Amygdala (tissue), 56 donors: ENCODE measurements around the gene KCNIP3.
A peak's percentile ranks its signal among the peaks of the same experiment; 100 is the strongest.
"Not testable (repeated sequence)": the region's sequence is repeated elsewhere in the genome, so short reads cannot be mapped to it uniquely, and the experiment has no call there.

Experiments
- DNase-seq, 56 donors: peaks; one replicate each; lab custom pipeline; 2025; lab: John Stamatoyannopoulos, UW

The KCNIP3 gene

GRCh38 chr2:95296880-95297487 lies at the start of gene KCNIP3:
Gene KCNIP3, plus strand, starts transcription at chr2:95297347. Its CDS starts 92 bp downstream, at chr2:95297439.
- DNase-seq = peak in 44 of 56 donors; percentile 16 to 83 (median 60)

GRCh38 chr2:95258271-95258670 lies 38.9 kb upstream of the KCNIP3 start:
- no peak for DNase-seq

- DNase-seq = no peak
Measured at GRCh38 chr2:95260028-95261023, 36.8 kb upstream of the KCNIP3 start.

GRCh38 chr2:95261602-95262001 lies 35.5 kb upstream of the KCNIP3 start:
- no peak for DNase-seq

- DNase-seq = no peak
Measured at GRCh38 chr2:95262896-95263542, 34.1 kb upstream of the KCNIP3 start.

GRCh38 chr2:95264624-95265023 lies 32.5 kb upstream of the KCNIP3 start:
- peak in 34 of 56 donors; percentile 8 to 70 (median 30) for DNase-seq

- no peak for DNase-seq
Measured at GRCh38 chr2:95265182-95265581, 32.0 kb upstream of the KCNIP3 start.

- no peak for DNase-seq
Measured at GRCh38 chr2:95266781-95267430, 30.2 kb upstream of the KCNIP3 start.

GRCh38 chr2:95267458-95268210 lies 29.5 kb upstream of the KCNIP3 start:
- DNase-seq = no peak

GRCh38 chr2:95268211-95269035 lies 28.7 kb upstream of the KCNIP3 start:
- no peak for DNase-seq

- DNase-seq = no peak
Measured at GRCh38 chr2:95269036-95269680, 28.0 kb upstream of the KCNIP3 start.

- DNase-seq = not testable (repeated sequence)
Measured at GRCh38 chr2:95269745-95270144, 27.4 kb upstream of the KCNIP3 start.

- DNase-seq = no peak
Measured at GRCh38 chr2:95270541-95271081, 26.5 kb upstream of the KCNIP3 start.

GRCh38 chr2:95271381-95271971 lies 25.7 kb upstream of the KCNIP3 start:
- DNase-seq = no peak

- no peak for DNase-seq
Measured at GRCh38 chr2:95272299-95272751, 24.8 kb upstream of the KCNIP3 start.

- no peak for DNase-seq
Measured at GRCh38 chr2:95272781-95273180, 24.4 kb upstream of the KCNIP3 start.

- DNase-seq = no peak
Measured at GRCh38 chr2:95273566-95274290, 23.4 kb upstream of the KCNIP3 start.
